CD14-positive monocyte (primary cell): Measurements from ENCODE around the gene ATP8A1. TPM values are rescaled to one million over a fixed set of nuclear protein-coding genes. Genes with fewer than 3 reads are reported as not detected.
A peak's percentile ranks its signal among the peaks of the same experiment; 100 is the strongest.

Source experiments
- DNase-seq, 3 donors: peaks; one replicate each; pipeline ENCODE4 v3.0.0-alpha.2; 2011 to 2022
- H2AFZ ChIP-seq: 2 replicates; pipeline ENCODE4 v1.6.0; 2012; ENCODE audit warnings: mild to moderate bottlenecking, low read depth, low read length, inconsistent platforms; ENCODE audit not compliant: insufficient read depth, poor library complexity, severe bottlenecking
- H3K27ac ChIP-seq, 2 donors: 1 replicate in 1 of 2; 2 replicates in 1 of 2; pipeline ENCODE4 v1.5.1; 2012 to 2013; ENCODE audit warnings: low read length in 2 of 2, control low read depth in 1 of 2, inconsistent platforms in 1 of 2, low read depth in 1 of 2, mild to moderate bottlenecking in 1 of 2
- H3K27me3 ChIP-seq, 2 donors: one replicate each; pipeline versions ENCODE4 v1.6.0 to v1.6.1; 2011 to 2013; ENCODE audit warnings: low read length in 2 of 2; ENCODE audit not compliant: control insufficient read depth in 2 of 2, insufficient read depth in 2 of 2
- H3K36me3 ChIP-seq, 2 donors: replicated peaks in 1 of 2; 1 replicate in 1 of 2; 2 replicates in 1 of 2; pipeline versions ENCODE4 v1.5.1 to v1.6.1; 2012 to 2013; ENCODE audit warnings: low read length in 2 of 2, control low read depth in 1 of 2, inconsistent platforms in 1 of 2, mild to moderate bottlenecking in 1 of 2; ENCODE audit not compliant: insufficient read depth in 2 of 2, control insufficient read depth in 1 of 2
- H3K4me1 ChIP-seq, 2 donors: 1 replicate in 1 of 2; 2 replicates in 1 of 2; pipeline versions ENCODE4 v1.5.1 to v1.6.1; 2012 to 2013; ENCODE audit warnings: low read length in 2 of 2, control low read depth in 1 of 2, inconsistent platforms in 1 of 2, mild to moderate bottlenecking in 1 of 2, moderate library complexity in 1 of 2; ENCODE audit not compliant: insufficient read depth in 2 of 2, control insufficient read depth in 1 of 2
- H3K4me2 ChIP-seq: replicated peaks from 2 replicates; pipeline ENCODE3; 2012; ENCODE audit warnings: low read length, moderate library complexity, mild to moderate bottlenecking; ENCODE audit not compliant: poor library complexity, severe bottlenecking; ENCODE audit errors: extremely low read depth
- H3K4me3 ChIP-seq, 3 experiments: fragments of 200-600 bp in 1 of 3; sonication (generic) in 1 of 3; replicated peaks in 1 of 3; 1 replicate in 2 of 3; 2 replicates in 1 of 3; pipeline ENCODE4 v1.5.1; 2011 to 2013; ENCODE audit warnings: low read length in 3 of 3, mild to moderate bottlenecking in 3 of 3, control low read depth in 2 of 3, low read depth in 2 of 3, inconsistent platforms in 1 of 3, moderate library complexity in 1 of 3
- H3K79me2 ChIP-seq: 2 replicates; pipeline ENCODE4 v1.6.0; 2012; ENCODE audit warnings: mild to moderate bottlenecking, control low read depth, inconsistent platforms, low read length, moderate library complexity; ENCODE audit not compliant: insufficient read depth
- H3K9ac ChIP-seq: 2 replicates; pipeline ENCODE4 v1.6.0; 2017; ENCODE audit warnings: low read length, mild to moderate bottlenecking; ENCODE audit not compliant: insufficient read depth, poor library complexity, severe bottlenecking
- H3K9me3 ChIP-seq, 2 donors: replicated peaks in 1 of 2; 1 replicate in 1 of 2; 2 replicates in 1 of 2; pipeline versions ENCODE4 v1.5.1 to v1.6.1; 2012 to 2013; ENCODE audit warnings: low read length in 2 of 2, control low read depth in 1 of 2; ENCODE audit not compliant: control insufficient read depth in 1 of 2, insufficient read depth in 1 of 2
- H4K20me1 ChIP-seq: 2 replicates; pipeline ENCODE4 v1.6.0; 2012; ENCODE audit warnings: mild to moderate bottlenecking, low read length, control low read depth, moderate library complexity; ENCODE audit not compliant: insufficient read depth
- H3K27ac Mint-ChIP-seq, 7 donors: one replicate each; pipeline ENCODE4 v1.8.0; 2020; ENCODE audit warnings: mild to moderate bottlenecking in 7 of 7, mixed read lengths in 7 of 7, moderate library complexity in 6 of 7, inconsistent platforms in 2 of 7
- H3K27me3 Mint-ChIP-seq, 3 donors: one replicate each; pipeline ENCODE4 v1.8.0; 2021 to 2022; ENCODE audit warnings: low read depth in 3 of 3, mild to moderate bottlenecking in 3 of 3, mixed read lengths in 3 of 3, moderate library complexity in 3 of 3, inconsistent platforms in 1 of 3
- H3K36me3 Mint-ChIP-seq, 2 donors: one replicate each; pipeline ENCODE4 v1.8.0; 2020; ENCODE audit warnings: mixed read lengths in 2 of 2, inconsistent platforms in 1 of 2, mild to moderate bottlenecking in 1 of 2
- H3K4me1 Mint-ChIP-seq: one replicate; pipeline ENCODE4 v1.8.0; 2020; ENCODE audit warnings: mild to moderate bottlenecking, mixed read lengths
- H3K4me3 Mint-ChIP-seq, 2 donors: one replicate each; pipeline ENCODE4 v1.8.0; 2020; ENCODE audit warnings: mild to moderate bottlenecking in 2 of 2, mixed read lengths in 2 of 2, moderate library complexity in 1 of 2
- H3K9me3 Mint-ChIP-seq, 7 donors: one replicate each; pipeline ENCODE4 v1.8.0; 2020 to 2022; ENCODE audit warnings: mixed read lengths in 7 of 7, mild to moderate bottlenecking in 6 of 7, moderate library complexity in 6 of 7, inconsistent platforms in 2 of 7
- CTCF ChIP-seq: fragments of 200-600 bp; IDR thresholded peaks from one replicate; pipeline ENCODE4 v1.8.0; 2022; ENCODE audit warnings: antibody characterized with exemption, mild to moderate bottlenecking
- WGBS: methylation state at CpG from one replicate; pipeline ENCODE4 v1.1.5; 2013; ENCODE audit warnings: missing lambda C conversion rate; ENCODE audit not compliant: insufficient coverage; 5-methylcytosine and 5-hydroxymethylcytosine counted together
- intact Hi-C, 2 donors: fragments of 100-400 bp; cut with micrococcal nuclease; formaldehyde crosslinking; loops; one replicate each; pipeline versions ENCODE4 v1.15.0 to v1.15.1; 2023
- polyA plus RNA-seq, 3 donors: library from polyadenylated mRNA; depleted of rRNA in 1 of 3; unstranded in 2 of 3; stranded (reverse) in 1 of 3; fragments of 300-500 nt in 2 of 3; fragments of >200 nt in 1 of 3; fragmentation: Illumina TruSeq in 2 of 3; gene quantifications; 1 replicate in 2 of 3; 2 replicates in 1 of 3; pipeline ENCODE4 v1.2.3, GENCODE V29; 2012 to 2021

The ATP8A1 gene
- polyA plus RNA-seq, 3 donors = 2.2 to 10.8 (median 3.2) TPM

GRCh38 chr4:42568610-42569207 lies 88.2 kb downstream of the ATP8A1 start:
- no peak overlapping the region for H2AFZ ChIP-seq
- no peak overlapping the region for H3K27ac Mint-ChIP-seq
- no peaks in the 10 kb centered on the region for H3K4me1 ChIP-seq
- TF ChIP-seq CTCF = peak; percentile 83
- no peaks in the 10 kb centered on the region for H3K27me3 Mint-ChIP-seq
- DNase-seq = peak; percentile 25 to 62 (median 48)
- no peak overlapping the region for H3K4me3 ChIP-seq
- no peaks in the 10 kb centered on the region for H3K4me1 Mint-ChIP-seq
- no peak overlapping the region for H3K4me3 Mint-ChIP-seq
- H3K36me3 Mint-ChIP-seq = peaks cover 3 to 9% of the 10 kb centered on the region in 2 donors
- no peaks in the 10 kb centered on the region for H3K9me3 ChIP-seq
- no peak overlapping the region for H3K27ac ChIP-seq
- H3K27me3 ChIP-seq = no peaks in the 10 kb centered on the region
- no peak overlapping the region for H3K4me2 ChIP-seq
- H3K36me3 ChIP-seq = no peaks in the 10 kb centered on the region
- WGBS = no CpG with 5 or more reads among the region's 4 CpGs
- H4K20me1 ChIP-seq = no peaks in the 10 kb centered on the region
- H3K9me3 Mint-ChIP-seq = peaks cover 0 to 2% (median 0%) of the 10 kb centered on the region in 7 donors
- intact Hi-C loops = loop anchor here in 1 of 2 donors (5.0 kb wide), 1 partner anchor 194 kb away; no protein-coding TSS in a partner anchor
- H3K79me2 ChIP-seq = no peaks in the 10 kb centered on the region
- H3K9ac ChIP-seq = no peak overlapping the region

GRCh38 chr4:42566835-42567234 lies 90.1 kb downstream of the ATP8A1 start:
- intact Hi-C loops = loop anchor here in 1 of 2 donors (5.0 kb wide), 1 partner anchor 195 kb away; no protein-coding TSS in a partner anchor
- no peaks in the 10 kb centered on the region for H3K79me2 ChIP-seq
- Mint-ChIP-seq H3K27ac (no peak overlapping the region), H3K4me3 (no peak overlapping the region), H3K36me3 (peaks cover 6 to 17% of the 10 kb centered on the region in 2 donors), H3K4me1 (no peaks in the 10 kb centered on the region), H3K9me3 (peaks cover 0 to 2% (median 0%) of the 10 kb centered on the region in 7 donors), H3K27me3 (no peaks in the 10 kb centered on the region)
- H2AFZ ChIP-seq = no peak overlapping the region
- no peak for TF ChIP-seq CTCF
- WGBS = no CpG with 5 or more reads among the region's 1 CpG
- H3K4me2 ChIP-seq = no peak overlapping the region
- H3K9me3 ChIP-seq = no peaks in the 10 kb centered on the region
- H3K9ac ChIP-seq = no peak overlapping the region
- H3K27me3 ChIP-seq = no peaks in the 10 kb centered on the region
- H3K27ac ChIP-seq = no peak overlapping the region
- no peaks in the 10 kb centered on the region for H4K20me1 ChIP-seq
- no peak overlapping the region for H3K4me3 ChIP-seq
- no peaks in the 10 kb centered on the region for H3K4me1 ChIP-seq
- no peaks in the 10 kb centered on the region for H3K36me3 ChIP-seq
- DNase-seq = no peak
